HEK293 (cell line): Measurements from ENCODE around the gene ADGRD1.

Experiments
- BCL11A ChIP-seq: fragments of 450-650 bp; formaldehyde crosslinking; IDR thresholded peaks from 2 replicates; pipeline ENCODE4 v1.5.1; 2016; ENCODE audit warnings: low read depth, missing biosample characterization, missing genetic modification characterization
- GLI4 ChIP-seq: fragments of 450-650 bp; formaldehyde crosslinking; IDR thresholded peaks from 2 replicates; pipeline ENCODE4 v1.5.1; 2016; ENCODE audit warnings: missing biosample characterization, missing genetic modification characterization
- GLIS1 ChIP-seq: fragments of 450-650 bp; formaldehyde crosslinking; IDR thresholded peaks from 2 replicates; pipeline ENCODE4 v1.5.1; 2016; ENCODE audit warnings: missing biosample characterization, missing genetic modification characterization
- HOXA7 ChIP-seq: sonication (generic); formaldehyde crosslinking; IDR thresholded peaks from 2 replicates; pipeline ENCODE4 v1.8.1; 2022; ENCODE audit warnings: missing genetic modification reagents, borderline replicate concordance
- ZBTB21 ChIP-seq: fragments of 450-650 bp; formaldehyde crosslinking; IDR thresholded peaks from 2 replicates; pipeline ENCODE4 v1.5.1; 2017; ENCODE audit warnings: missing biosample characterization, missing genetic modification characterization
- ZEB2 ChIP-seq: fragments of 450-650 bp; formaldehyde crosslinking; IDR thresholded peaks from 2 replicates; pipeline ENCODE4 v1.5.1; 2016; ENCODE audit warnings: missing biosample characterization, missing genetic modification characterization
- ZNF350 ChIP-seq: fragments of 450-650 bp; formaldehyde crosslinking; IDR thresholded peaks from 2 replicates; pipeline ENCODE4 v1.5.0; 2017; ENCODE audit warnings: missing biosample characterization, mild to moderate bottlenecking, missing genetic modification characterization
- ZNF394 ChIP-seq: fragments of 450-650 bp; formaldehyde crosslinking; IDR thresholded peaks from 2 replicates; pipeline ENCODE4 v1.5.1; 2016; ENCODE audit warnings: missing biosample characterization, missing genetic modification characterization, mild to moderate bottlenecking, moderate library complexity, borderline replicate concordance
- ZNF530 ChIP-seq: fragments of 450-650 bp; formaldehyde crosslinking; IDR thresholded peaks from 2 replicates; pipeline ENCODE4 v1.5.1; 2016; ENCODE audit warnings: low read depth, missing biosample characterization, missing genetic modification characterization
- ZNF654 ChIP-seq: fragments of 450-650 bp; formaldehyde crosslinking; IDR thresholded peaks from 2 replicates; pipeline ENCODE4 v1.5.1; 2016; ENCODE audit warnings: low read depth, missing biosample characterization, missing genetic modification characterization
- TF ChIP-seq, protein P1 (sequence below): fragments of 450-650 bp; formaldehyde crosslinking; IDR thresholded peaks from 2 replicates; pipeline ENCODE4 v1.5.1; 2016; ENCODE audit warnings: missing biosample characterization, missing genetic modification characterization

DNA sequence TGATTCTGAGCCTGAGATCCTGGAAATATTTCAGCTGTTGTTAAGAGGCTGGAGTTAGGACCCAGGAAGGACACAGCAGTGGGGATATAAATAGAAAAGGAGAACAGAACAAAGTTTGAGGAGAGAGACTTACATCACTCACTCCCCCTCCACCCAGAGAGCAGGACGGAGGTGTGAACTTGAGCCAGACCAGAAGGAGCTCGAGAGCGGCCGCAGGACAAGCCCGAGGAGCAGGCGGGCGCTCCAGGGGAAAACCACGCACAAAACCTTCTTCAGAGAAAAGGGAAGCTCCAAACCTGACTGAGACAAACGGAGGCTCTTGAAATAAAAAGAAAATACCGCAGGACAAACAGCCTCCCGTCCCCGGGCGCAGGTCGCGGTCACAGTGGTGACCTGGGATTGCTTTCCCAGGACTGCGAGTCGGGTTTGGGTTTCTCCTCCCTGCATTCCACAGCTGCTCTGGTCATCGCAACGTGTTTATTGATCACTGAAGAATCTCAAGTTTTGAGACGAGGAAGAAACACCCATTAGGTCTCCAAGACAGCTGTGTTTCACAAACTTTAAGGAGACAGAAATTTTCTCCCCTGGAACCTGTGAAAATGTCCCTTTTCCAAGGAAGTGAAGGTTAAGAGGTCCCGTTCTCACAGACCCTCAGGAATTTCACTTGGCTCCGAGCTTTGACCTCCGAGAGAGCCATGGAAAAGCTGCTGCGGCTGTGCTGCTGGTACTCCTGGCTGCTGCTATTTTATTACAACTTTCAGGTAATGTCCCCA is at the start of gene ADGRD1:
- TF ChIP-seq ZEB2 (tag by site-specific recombination) (no peak), ZNF654 (tag by site-specific recombination) (no peak), GLI4 (tag by site-specific recombination) (no peak), HOXA7 (CRISPR knock-in tag) (no peak), ZNF350 (no peak), BCL11A (tag by site-specific recombination) (no peak), ZBTB21 (tag by site-specific recombination) (no peak), ZNF530 (tag by site-specific recombination) (no peak), ZNF394 (tag by site-specific recombination) (no peak), GLIS1 (tag by site-specific recombination) (no peak)
- TF ChIP-seq, protein P1, sequence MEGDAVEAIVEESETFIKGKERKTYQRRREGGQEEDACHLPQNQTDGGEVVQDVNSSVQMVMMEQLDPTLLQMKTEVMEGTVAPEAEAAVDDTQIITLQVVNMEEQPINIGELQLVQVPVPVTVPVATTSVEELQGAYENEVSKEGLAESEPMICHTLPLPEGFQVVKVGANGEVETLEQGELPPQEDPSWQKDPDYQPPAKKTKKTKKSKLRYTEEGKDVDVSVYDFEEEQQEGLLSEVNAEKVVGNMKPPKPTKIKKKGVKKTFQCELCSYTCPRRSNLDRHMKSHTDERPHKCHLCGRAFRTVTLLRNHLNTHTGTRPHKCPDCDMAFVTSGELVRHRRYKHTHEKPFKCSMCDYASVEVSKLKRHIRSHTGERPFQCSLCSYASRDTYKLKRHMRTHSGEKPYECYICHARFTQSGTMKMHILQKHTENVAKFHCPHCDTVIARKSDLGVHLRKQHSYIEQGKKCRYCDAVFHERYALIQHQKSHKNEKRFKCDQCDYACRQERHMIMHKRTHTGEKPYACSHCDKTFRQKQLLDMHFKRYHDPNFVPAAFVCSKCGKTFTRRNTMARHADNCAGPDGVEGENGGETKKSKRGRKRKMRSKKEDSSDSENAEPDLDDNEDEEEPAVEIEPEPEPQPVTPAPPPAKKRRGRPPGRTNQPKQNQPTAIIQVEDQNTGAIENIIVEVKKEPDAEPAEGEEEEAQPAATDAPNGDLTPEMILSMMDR (tag by site-specific recombination), result no peak
